MM.1S (cell line): ENCODE results near the gene DNAH5.

Source experiments
- DNase-seq: peaks from one replicate; pipeline ENCODE4 v3.0.0-alpha.2; 2015
- H2AFZ ChIP-seq: fragments of 300-600 bp; sonication (generic); 2 replicates; pipeline ENCODE4 v1.6.0; 2016; ENCODE audit warnings: antibody characterized with exemption, low read length
- H3F3A ChIP-seq: fragments of 300-600 bp; sonication (generic); 2 replicates; pipeline ENCODE4 v1.6.1; 2016; ENCODE audit warnings: mild to moderate bottlenecking, antibody characterized with exemption, low read length, moderate library complexity, mixed read lengths; ENCODE audit not compliant: insufficient read depth
- H3K27ac ChIP-seq: fragments of 300-600 bp; sonication (generic); 2 replicates; pipeline ENCODE4 v1.5.1; 2016; ENCODE audit warnings: mild to moderate bottlenecking, low read length
- H3K27me3 ChIP-seq: fragments of 300-600 bp; sonication (generic); replicated peaks from 2 replicates; pipeline ENCODE4 v1.6.0; 2016; ENCODE audit warnings: low read length; ENCODE audit not compliant: insufficient read depth
- H3K36me3 ChIP-seq: fragments of 300-600 bp; sonication (generic); replicated peaks from 2 replicates; pipeline ENCODE4 v1.6.1; 2016; ENCODE audit warnings: mild to moderate bottlenecking, low read length, mixed read lengths; ENCODE audit not compliant: insufficient read depth
- H3K4me1 ChIP-seq: fragments of 300-600 bp; sonication (generic); 2 replicates; pipeline ENCODE4 v1.6.1; 2016; ENCODE audit warnings: low read length, mixed read lengths
- H3K4me2 ChIP-seq: fragments of 300-600 bp; sonication (generic); 2 replicates; pipeline ENCODE4 v1.6.0; 2016; ENCODE audit warnings: low read depth, low read length
- H3K4me3 ChIP-seq: fragments of 300-600 bp; sonication (generic); 2 replicates; pipeline ENCODE4 v1.5.1; 2016; ENCODE audit warnings: low read length, mixed read lengths
- H3K79me2 ChIP-seq: fragments of 300-600 bp; sonication (generic); 2 replicates; pipeline ENCODE4 v1.6.1; 2016; ENCODE audit warnings: mixed run types, low read length, mixed read lengths
- H3K9ac ChIP-seq: fragments of 300-600 bp; sonication (generic); 2 replicates; pipeline ENCODE4 v1.6.1; 2016; ENCODE audit warnings: low read length, mixed read lengths
- H3K9me2 ChIP-seq: fragments of 300-600 bp; sonication (generic); replicated peaks from 2 replicates; pipeline ENCODE4 v1.6.1; 2016; ENCODE audit warnings: mild to moderate bottlenecking, low read length, mixed read lengths; ENCODE audit not compliant: insufficient read depth
- H3K9me3 ChIP-seq: fragments of 300-600 bp; sonication (generic); replicated peaks from 2 replicates; pipeline ENCODE4 v1.6.1; 2016; ENCODE audit warnings: mild to moderate bottlenecking, low read length, mixed read lengths; ENCODE audit not compliant: insufficient read depth
- H4K20me1 ChIP-seq: fragments of 300-600 bp; sonication (generic); 2 replicates; pipeline ENCODE4 v1.6.1; 2016; ENCODE audit warnings: mild to moderate bottlenecking, low read length, moderate library complexity, mixed read lengths; ENCODE audit not compliant: insufficient read depth
- EZH2 ChIP-seq: fragments of 300-600 bp; sonication (generic); optimal IDR thresholded peaks from 2 replicates; pipeline ENCODE3; 2017; ENCODE audit warnings: low read depth, mild to moderate bottlenecking, antibody characterized with exemption, low read length, mixed read lengths
- EZH2phosphoT487 ChIP-seq: fragments of 300-600 bp; sonication (generic); IDR thresholded peaks from 2 replicates; pipeline ENCODE4 v1.6.1; 2018; ENCODE audit warnings: antibody characterized with exemption, low read length
- TF ChIP-seq, protein P1 (sequence below): fragments of 300-600 bp; sonication (generic); IDR thresholded peaks from 2 replicates; pipeline ENCODE4 v1.5.1; 2016; ENCODE audit warnings: antibody characterized with exemption, low read length, mixed read lengths

Gene DNAH5

GRCh38 chr5:13941468-13941867, 3.0 kb downstream of the DNAH5 start:
- H3K27me3 ChIP-seq: no peaks in the 10 kb centered on the region
- H3K9me2 ChIP-seq: no peaks in the 10 kb centered on the region
- H3K36me3 ChIP-seq: no peaks in the 10 kb centered on the region
- no peaks in the 10 kb centered on the region for H3F3A ChIP-seq
- no peak overlapping the region for H3K9ac ChIP-seq
- no peaks in the 10 kb centered on the region for H3K9me3 ChIP-seq
- no peak for DNase-seq
- no peak overlapping the region for H3K27ac ChIP-seq
- no peak overlapping the region for H3K4me2 ChIP-seq
- no peak for TF ChIP-seq EZH2phosphoT487
- no peaks in the 10 kb centered on the region for H3K79me2 ChIP-seq
- H2AFZ ChIP-seq: no peak overlapping the region
- no peaks in the 10 kb centered on the region for H3K4me1 ChIP-seq
- no peaks in the 10 kb centered on the region for H4K20me1 ChIP-seq
- H3K4me3 ChIP-seq: no peak overlapping the region

DNA sequence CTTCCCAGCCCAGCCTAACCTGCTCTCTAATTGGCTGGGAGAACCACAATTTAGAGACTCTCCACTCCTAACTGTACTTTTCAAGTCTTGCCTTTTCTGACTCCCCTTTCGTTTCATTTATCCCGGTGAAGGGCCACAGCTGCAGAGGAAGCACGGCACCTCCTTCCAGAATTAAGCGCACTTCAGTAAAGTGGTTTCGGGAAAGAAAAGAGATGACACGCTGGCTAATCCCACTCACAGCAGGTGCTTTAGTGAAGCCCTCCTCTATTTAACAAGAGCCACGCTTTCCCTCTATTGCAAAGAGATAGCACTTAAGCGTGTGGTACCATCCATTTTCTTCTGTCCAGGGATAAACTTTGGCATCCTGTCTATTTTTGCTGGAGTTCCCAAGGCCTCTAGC, 4.8 kb downstream of the DNAH5 start:
- H3K4me3 ChIP-seq: no peak overlapping the region
- H3K4me1 ChIP-seq: no peaks in the 10 kb centered on the region
- no peak for DNase-seq
- no peaks in the 10 kb centered on the region for H3K79me2 ChIP-seq
- no peaks in the 10 kb centered on the region for H3F3A ChIP-seq
- no peak overlapping the region for H3K4me2 ChIP-seq
- no peaks in the 10 kb centered on the region for H3K9me3 ChIP-seq
- H3K9ac ChIP-seq: no peak overlapping the region
- no peak overlapping the region for H3K27ac ChIP-seq
- H3K27me3 ChIP-seq: no peaks in the 10 kb centered on the region
- no peaks in the 10 kb centered on the region for H3K9me2 ChIP-seq
- no peaks in the 10 kb centered on the region for H4K20me1 ChIP-seq
- no peak overlapping the region for H2AFZ ChIP-seq
- H3K36me3 ChIP-seq: no peaks in the 10 kb centered on the region
- TF ChIP-seq EZH2phosphoT487 (no peak), EZH2 (no peak)
- TF ChIP-seq, protein P1, sequence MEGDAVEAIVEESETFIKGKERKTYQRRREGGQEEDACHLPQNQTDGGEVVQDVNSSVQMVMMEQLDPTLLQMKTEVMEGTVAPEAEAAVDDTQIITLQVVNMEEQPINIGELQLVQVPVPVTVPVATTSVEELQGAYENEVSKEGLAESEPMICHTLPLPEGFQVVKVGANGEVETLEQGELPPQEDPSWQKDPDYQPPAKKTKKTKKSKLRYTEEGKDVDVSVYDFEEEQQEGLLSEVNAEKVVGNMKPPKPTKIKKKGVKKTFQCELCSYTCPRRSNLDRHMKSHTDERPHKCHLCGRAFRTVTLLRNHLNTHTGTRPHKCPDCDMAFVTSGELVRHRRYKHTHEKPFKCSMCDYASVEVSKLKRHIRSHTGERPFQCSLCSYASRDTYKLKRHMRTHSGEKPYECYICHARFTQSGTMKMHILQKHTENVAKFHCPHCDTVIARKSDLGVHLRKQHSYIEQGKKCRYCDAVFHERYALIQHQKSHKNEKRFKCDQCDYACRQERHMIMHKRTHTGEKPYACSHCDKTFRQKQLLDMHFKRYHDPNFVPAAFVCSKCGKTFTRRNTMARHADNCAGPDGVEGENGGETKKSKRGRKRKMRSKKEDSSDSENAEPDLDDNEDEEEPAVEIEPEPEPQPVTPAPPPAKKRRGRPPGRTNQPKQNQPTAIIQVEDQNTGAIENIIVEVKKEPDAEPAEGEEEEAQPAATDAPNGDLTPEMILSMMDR: no peak

DNA sequence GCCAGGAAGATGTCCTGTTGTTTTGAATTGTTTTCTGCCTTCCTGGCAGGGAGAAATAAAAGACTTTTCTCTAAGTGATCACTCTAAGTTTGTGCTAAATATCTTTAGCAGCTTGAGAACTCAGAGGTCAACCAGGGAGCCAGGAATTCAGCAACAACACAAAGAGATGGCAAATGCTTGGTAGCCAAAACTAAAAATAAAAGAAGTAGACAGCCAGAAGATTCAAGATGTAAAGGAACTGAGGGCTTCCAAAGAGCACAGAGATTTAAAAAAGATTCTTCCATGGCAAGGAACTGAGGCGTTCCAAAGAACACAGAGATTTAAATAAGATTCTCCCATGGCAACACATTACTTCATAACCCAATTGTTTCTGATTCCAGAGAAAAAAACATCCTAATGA, 9.6 kb downstream of the DNAH5 start:
- Histone ChIP-seq H4K20me1 (no peaks in the 10 kb centered on the region), H3F3A (no peaks in the 10 kb centered on the region), H3K4me1 (no peaks in the 10 kb centered on the region), H2AFZ (no peak overlapping the region), H3K27ac (no peak overlapping the region), H3K4me3 (no peak overlapping the region), H3K79me2 (no peaks in the 10 kb centered on the region), H3K27me3 (no peaks in the 10 kb centered on the region), H3K9me2 (no peaks in the 10 kb centered on the region), H3K9ac (no peak overlapping the region), H3K9me3 (no peaks in the 10 kb centered on the region), H3K4me2 (no peak overlapping the region), H3K36me3 (no peaks in the 10 kb centered on the region)
- TF ChIP-seq EZH2phosphoT487 (no peak), EZH2 (no peak)
- TF ChIP-seq, protein P1: no peak
- no peak for DNase-seq

GRCh38 chr5:13934125-13934524, 10.4 kb downstream of the DNAH5 start:
- H3K4me3 ChIP-seq: no peak overlapping the region
- no peak overlapping the region for H3K4me2 ChIP-seq
- H3K9ac ChIP-seq: no peak overlapping the region
- TF ChIP-seq, protein P1: no peak
- TF ChIP-seq EZH2phosphoT487 (no peak), EZH2 (no peak)
- no peak overlapping the region for H2AFZ ChIP-seq
- no peaks in the 10 kb centered on the region for H3K27me3 ChIP-seq
- no peaks in the 10 kb centered on the region for H3K4me1 ChIP-seq
- H3K27ac ChIP-seq: no peak overlapping the region
- no peaks in the 10 kb centered on the region for H3K9me3 ChIP-seq
- no peaks in the 10 kb centered on the region for H3K9me2 ChIP-seq
- no peaks in the 10 kb centered on the region for H3F3A ChIP-seq
- no peaks in the 10 kb centered on the region for H3K36me3 ChIP-seq
- no peak for DNase-seq
- H4K20me1 ChIP-seq: no peaks in the 10 kb centered on the region
- no peaks in the 10 kb centered on the region for H3K79me2 ChIP-seq
